Neural cell (in vitro differentiated cells): Measurements from ENCODE around the gene COPG1. TPM values are rescaled to one million over a fixed set of nuclear protein-coding genes. Genes with fewer than 3 reads are reported as not detected.

Source experiments
- H2AFZ ChIP-seq: fragments of 200-600, 300-800 bp; sonication (generic), shearing (Covaris generic); 2 replicates; pipeline ENCODE4 v1.6.0; 2014; ENCODE audit warnings: low read depth, mild to moderate bottlenecking, antibody characterized with exemption, low read length, moderate library complexity
- H3F3A ChIP-seq: fragments of 200-600 bp; shearing (Covaris generic); 2 replicates; pipeline ENCODE4 v1.6.1; 2016; ENCODE audit warnings: mild to moderate bottlenecking, moderate library complexity, mixed read lengths, antibody characterized with exemption, low read length; ENCODE audit not compliant: insufficient read depth, poor library complexity, severe bottlenecking
- H3K27ac ChIP-seq: fragments of 200-600, 300-800 bp; sonication (generic), shearing (Covaris generic); 2 replicates; pipeline ENCODE4 v1.5.1; 2014; ENCODE audit warnings: mild to moderate bottlenecking, low read length, moderate library complexity
- H3K27me3 ChIP-seq: fragments of 300-800, 200-600 bp; sonication (generic), shearing (Covaris generic); 2 replicates; pipeline ENCODE4 v1.6.0; 2014; ENCODE audit warnings: mild to moderate bottlenecking, low read depth, low read length, moderate library complexity; ENCODE audit not compliant: insufficient read depth
- H3K36me3 ChIP-seq: fragments of 300-800, 200-600 bp; sonication (generic), shearing (Covaris generic); 2 replicates; pipeline ENCODE4 v1.5.1; 2014; ENCODE audit warnings: mild to moderate bottlenecking, antibody characterized with exemption, low read length, moderate library complexity; ENCODE audit not compliant: insufficient read depth
- H3K4me2 ChIP-seq: fragments of 300-800, 200-600 bp; sonication (generic), shearing (Covaris generic); 2 replicates; pipeline ENCODE4 v1.6.0; 2014; ENCODE audit warnings: mild to moderate bottlenecking, low read length
- H3K4me3 ChIP-seq: fragments of 300-800, 200-600 bp; sonication (generic), shearing (Covaris generic); 2 replicates; pipeline ENCODE4 v1.5.1; 2014; ENCODE audit warnings: mild to moderate bottlenecking, low read length, moderate library complexity
- H3K79me2 ChIP-seq: fragments of 200-600 bp; shearing (Covaris generic); replicated peaks from 2 replicates; pipeline ENCODE4 v1.6.0; 2014; ENCODE audit warnings: mild to moderate bottlenecking, low read length, moderate library complexity; ENCODE audit not compliant: insufficient read depth
- H3K9ac ChIP-seq: fragments of 300-800, 200-600 bp; sonication (generic), shearing (Covaris generic); 2 replicates; pipeline ENCODE4 v1.6.1; 2016; ENCODE audit warnings: mild to moderate bottlenecking, low read length, mixed read lengths
- H3K9me2 ChIP-seq: fragments of 200-600 bp; shearing (Covaris generic); 2 replicates; pipeline ENCODE4 v1.6.1; 2016; ENCODE audit warnings: mild to moderate bottlenecking, low read length, mixed read lengths; ENCODE audit not compliant: insufficient read depth
- H3K9me3 ChIP-seq: fragments of 200-600, 300-800 bp; sonication (generic), shearing (Covaris generic); 2 replicates; pipeline ENCODE4 v1.6.1; 2016; ENCODE audit warnings: mild to moderate bottlenecking, mixed run types, low read length, moderate library complexity, mixed read lengths
- H4K20me1 ChIP-seq: fragments of 200-600 bp; shearing (Covaris generic); 2 replicates; pipeline ENCODE4 v1.6.1; 2016; ENCODE audit warnings: mild to moderate bottlenecking, mixed run types; ENCODE audit not compliant: insufficient read depth
- EP300 ChIP-seq: fragments of 450-650 bp; conservative IDR thresholded peaks from 2 replicates; pipeline ENCODE4 v1.6.1; 2014; ENCODE audit warnings: antibody characterized with exemption, mild to moderate bottlenecking, moderate library complexity; ENCODE audit not compliant: poor library complexity, severe bottlenecking
- EZH2 ChIP-seq: fragments of 200-600, 300-800 bp; shearing (Covaris generic), sonication (generic); IDR thresholded peaks from 2 replicates; pipeline ENCODE4 v1.6.1; 2014; ENCODE audit warnings: antibody characterized with exemption, low read length, borderline replicate concordance, mild to moderate bottlenecking; ENCODE audit not compliant: insufficient read depth, poor library complexity, severe bottlenecking
- MXI1 ChIP-seq: fragments of 450-650 bp; conservative IDR thresholded peaks from 2 replicates; pipeline ENCODE4 v1.6.1; 2014; ENCODE audit warnings: antibody characterized with exemption, mild to moderate bottlenecking; ENCODE audit not compliant: poor library complexity, severe bottlenecking
- POLR2AphosphoS5 ChIP-seq: IDR thresholded peaks from 2 replicates; pipeline ENCODE4 v1.6.1; 2012
- RAD21 ChIP-seq: fragments of 450-650 bp; conservative IDR thresholded peaks from 2 replicates; pipeline ENCODE4 v1.6.1; 2014; ENCODE audit warnings: antibody characterized with exemption, mild to moderate bottlenecking, moderate library complexity
- SMC3 ChIP-seq: fragments of 450-650 bp; conservative IDR thresholded peaks from 2 replicates; pipeline ENCODE4 v1.6.1; 2014; ENCODE audit warnings: antibody characterized with exemption, mild to moderate bottlenecking, moderate library complexity; ENCODE audit not compliant: poor library complexity
- TAF1 ChIP-seq: IDR thresholded peaks from 2 replicates; pipeline ENCODE4 v1.6.1; 2012; ENCODE audit warnings: low read depth
- polyA plus RNA-seq: library from polyadenylated mRNA; depleted of rRNA; stranded (reverse); fragments of >200 nt; gene quantifications from 2 replicates; pipeline ENCODE4 v1.2.3, GENCODE V29; 2014
- TF ChIP-seq, protein P1 (sequence below): IDR thresholded peaks from 2 replicates; pipeline ENCODE4 v1.6.1; 2012; ENCODE audit warnings: borderline replicate concordance
- TF ChIP-seq, protein P2 (sequence below): fragments of 450-650 bp; IDR thresholded peaks from 2 replicates; pipeline ENCODE4 v1.5.1; 2014; ENCODE audit warnings: antibody characterized with exemption, mild to moderate bottlenecking, moderate library complexity; ENCODE audit not compliant: poor library complexity, severe bottlenecking

The COPG1 gene
- polyA plus RNA-seq, 1 donor from 2014 or later = 75.0 TPM

GRCh38 chr3:129259612-129260477 is 10.4 kb downstream of the COPG1 start:
- Histone ChIP-seq H3K79me2 (no peaks in the 10 kb centered on the region), H3K27me3 (no peaks in the 10 kb centered on the region), H3K4me2 (no peak overlapping the region), H3K27ac (no peak overlapping the region), H2AFZ (no peak overlapping the region), H4K20me1 (no peaks in the 10 kb centered on the region), H3F3A (no peaks in the 10 kb centered on the region), H3K9me3 (no peaks in the 10 kb centered on the region), H3K9ac (no peak overlapping the region), H3K4me3 (no peak overlapping the region), H3K9me2 (no peaks in the 10 kb centered on the region), H3K36me3 (no peaks in the 10 kb centered on the region)
- TF ChIP-seq, protein P1, sequence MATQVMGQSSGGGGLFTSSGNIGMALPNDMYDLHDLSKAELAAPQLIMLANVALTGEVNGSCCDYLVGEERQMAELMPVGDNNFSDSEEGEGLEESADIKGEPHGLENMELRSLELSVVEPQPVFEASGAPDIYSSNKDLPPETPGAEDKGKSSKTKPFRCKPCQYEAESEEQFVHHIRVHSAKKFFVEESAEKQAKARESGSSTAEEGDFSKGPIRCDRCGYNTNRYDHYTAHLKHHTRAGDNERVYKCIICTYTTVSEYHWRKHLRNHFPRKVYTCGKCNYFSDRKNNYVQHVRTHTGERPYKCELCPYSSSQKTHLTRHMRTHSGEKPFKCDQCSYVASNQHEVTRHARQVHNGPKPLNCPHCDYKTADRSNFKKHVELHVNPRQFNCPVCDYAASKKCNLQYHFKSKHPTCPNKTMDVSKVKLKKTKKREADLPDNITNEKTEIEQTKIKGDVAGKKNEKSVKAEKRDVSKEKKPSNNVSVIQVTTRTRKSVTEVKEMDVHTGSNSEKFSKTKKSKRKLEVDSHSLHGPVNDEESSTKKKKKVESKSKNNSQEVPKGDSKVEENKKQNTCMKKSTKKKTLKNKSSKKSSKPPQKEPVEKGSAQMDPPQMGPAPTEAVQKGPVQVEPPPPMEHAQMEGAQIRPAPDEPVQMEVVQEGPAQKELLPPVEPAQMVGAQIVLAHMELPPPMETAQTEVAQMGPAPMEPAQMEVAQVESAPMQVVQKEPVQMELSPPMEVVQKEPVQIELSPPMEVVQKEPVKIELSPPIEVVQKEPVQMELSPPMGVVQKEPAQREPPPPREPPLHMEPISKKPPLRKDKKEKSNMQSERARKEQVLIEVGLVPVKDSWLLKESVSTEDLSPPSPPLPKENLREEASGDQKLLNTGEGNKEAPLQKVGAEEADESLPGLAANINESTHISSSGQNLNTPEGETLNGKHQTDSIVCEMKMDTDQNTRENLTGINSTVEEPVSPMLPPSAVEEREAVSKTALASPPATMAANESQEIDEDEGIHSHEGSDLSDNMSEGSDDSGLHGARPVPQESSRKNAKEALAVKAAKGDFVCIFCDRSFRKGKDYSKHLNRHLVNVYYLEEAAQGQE = no peak
- TF ChIP-seq EP300 = no peak
- TF ChIP-seq EZH2 = no peak
- no peak for TF ChIP-seq RAD21
- no peak for TF ChIP-seq SMC3
- TF ChIP-seq TAF1 = no peak
- no peak for TF ChIP-seq MXI1
- TF ChIP-seq, protein P2, sequence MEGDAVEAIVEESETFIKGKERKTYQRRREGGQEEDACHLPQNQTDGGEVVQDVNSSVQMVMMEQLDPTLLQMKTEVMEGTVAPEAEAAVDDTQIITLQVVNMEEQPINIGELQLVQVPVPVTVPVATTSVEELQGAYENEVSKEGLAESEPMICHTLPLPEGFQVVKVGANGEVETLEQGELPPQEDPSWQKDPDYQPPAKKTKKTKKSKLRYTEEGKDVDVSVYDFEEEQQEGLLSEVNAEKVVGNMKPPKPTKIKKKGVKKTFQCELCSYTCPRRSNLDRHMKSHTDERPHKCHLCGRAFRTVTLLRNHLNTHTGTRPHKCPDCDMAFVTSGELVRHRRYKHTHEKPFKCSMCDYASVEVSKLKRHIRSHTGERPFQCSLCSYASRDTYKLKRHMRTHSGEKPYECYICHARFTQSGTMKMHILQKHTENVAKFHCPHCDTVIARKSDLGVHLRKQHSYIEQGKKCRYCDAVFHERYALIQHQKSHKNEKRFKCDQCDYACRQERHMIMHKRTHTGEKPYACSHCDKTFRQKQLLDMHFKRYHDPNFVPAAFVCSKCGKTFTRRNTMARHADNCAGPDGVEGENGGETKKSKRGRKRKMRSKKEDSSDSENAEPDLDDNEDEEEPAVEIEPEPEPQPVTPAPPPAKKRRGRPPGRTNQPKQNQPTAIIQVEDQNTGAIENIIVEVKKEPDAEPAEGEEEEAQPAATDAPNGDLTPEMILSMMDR = no peak
- TF ChIP-seq POLR2AphosphoS5 = no peak

DNA sequence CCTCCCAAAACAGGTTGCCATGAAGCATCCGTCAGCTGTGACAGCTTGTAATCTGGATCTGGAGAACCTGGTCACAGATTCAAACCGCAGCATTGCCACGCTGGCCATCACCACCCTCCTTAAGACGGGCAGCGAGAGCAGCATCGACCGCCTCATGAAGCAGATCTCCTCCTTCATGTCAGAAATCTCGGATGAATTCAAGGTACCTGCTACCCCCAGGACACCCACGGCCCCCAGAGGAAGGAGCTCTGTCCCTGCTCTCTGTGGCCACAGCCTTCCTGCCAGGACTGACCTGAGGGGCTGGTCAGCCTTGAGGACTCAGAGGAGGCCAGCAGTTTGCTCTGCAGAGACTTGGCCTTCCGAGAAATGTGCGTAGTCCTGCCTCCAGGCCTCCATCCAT is 11.2 kb downstream of the COPG1 start:
- H3K9ac ChIP-seq = no peak overlapping the region
- H3K4me3 ChIP-seq = no peak overlapping the region
- H3K9me3 ChIP-seq = no peaks in the 10 kb centered on the region
- no peaks in the 10 kb centered on the region for H3K79me2 ChIP-seq
- no peaks in the 10 kb centered on the region for H3K36me3 ChIP-seq
- H2AFZ ChIP-seq = no peak overlapping the region
- no peaks in the 10 kb centered on the region for H4K20me1 ChIP-seq
- H3F3A ChIP-seq = no peaks in the 10 kb centered on the region
- H3K9me2 ChIP-seq = no peaks in the 10 kb centered on the region
- H3K27ac ChIP-seq = no peak overlapping the region
- H3K27me3 ChIP-seq = no peaks in the 10 kb centered on the region
- H3K4me2 ChIP-seq = no peak overlapping the region
- TF ChIP-seq POLR2AphosphoS5 (no peak), TAF1 (no peak), EP300 (no peak), MXI1 (no peak), EZH2 (no peak), SMC3 (no peak), RAD21 (no peak)
- TF ChIP-seq, protein P1 = no peak
- TF ChIP-seq, protein P2 = no peak
